Endothelial cell of umbilical vein (primary cell): Measurements from ENCODE around the gene CCL16. TPM values are rescaled to one million over a fixed set of nuclear protein-coding genes. Genes with fewer than 3 reads are reported as not detected.

ENCODE experiments used
- BruUV-seq: library from RNA; stranded (reverse); fragments of 400-500 nt; replicated peaks from 2 replicates; lab custom pipeline; 2021; lab: Mats Ljungman, UMichigan
- CTCF ChIA-PET: fragments of 300-600, 350-600 bp; sonication (Branson Sonifier 250); formaldehyde crosslinking; loops from one replicate; lab custom pipeline; 2021; ENCODE audit warnings: antibody characterized with exemption, inconsistent platforms; lab: Charles Lee
- POLR2A ChIA-PET: fragments of 300-600, 350-600 bp; sonication (Branson Sonifier 250); formaldehyde crosslinking; loops from one replicate; lab custom pipeline; 2021; ENCODE audit warnings: antibody characterized with exemption, inconsistent platforms; lab: Charles Lee
- DNase-seq: peaks from one replicate; pipeline ENCODE4 v3.0.0-alpha.2; 2011; ENCODE audit warnings: low read depth, low spot score
- FAIRE-seq: peaks from 2 replicates; lab custom pipeline; 2011; peaks lifted over from hg19 to GRCh38; lab: Jason Lieb, UNC
- H2AFZ ChIP-seq: 2 replicates; pipeline ENCODE4 v1.6.0; 2012; ENCODE audit warnings: low read depth, low read length, control low read depth, inconsistent platforms
- H3K27ac ChIP-seq: 2 replicates; pipeline ENCODE4 v1.5.1; 2011; ENCODE audit warnings: low read depth, mild to moderate bottlenecking, control low read depth, low read length, moderate library complexity; ENCODE audit not compliant: insufficient read depth
- H3K27me3 ChIP-seq, 2 experiments: 2 replicates each; pipeline versions ENCODE4 v1.6.0 to v1.6.1; 2011; ENCODE audit warnings: low read length in 2 of 2, mixed read lengths in 1 of 2; ENCODE audit not compliant: control insufficient read depth in 2 of 2, insufficient read depth in 2 of 2
- H3K36me3 ChIP-seq, 2 experiments: 2 replicates in 1 of 2; 3 replicates in 1 of 2; pipeline ENCODE4 v1.5.1; 2011; ENCODE audit warnings: low read length in 2 of 2, mild to moderate bottlenecking in 1 of 2, moderate library complexity in 1 of 2; ENCODE audit not compliant: control insufficient read depth in 2 of 2, insufficient read depth in 2 of 2; ENCODE audit errors: extremely low read depth in 1 of 2
- H3K4me1 ChIP-seq: 3 replicates; pipeline ENCODE4 v1.5.1; 2011; ENCODE audit warnings: mild to moderate bottlenecking, low read length; ENCODE audit not compliant: control insufficient read depth, insufficient read depth; ENCODE audit errors: extremely low read depth
- H3K4me2 ChIP-seq: 2 replicates; pipeline ENCODE4 v1.6.1; 2011; ENCODE audit warnings: low read length, control low read depth, mixed read lengths; ENCODE audit not compliant: insufficient read depth
- H3K4me3 ChIP-seq, 3 experiments: fragments of 200-600 bp in 1 of 3; sonication (generic), shearing (Covaris generic) in 1 of 3; replicated peaks in 1 of 3; 2 replicates each; pipeline ENCODE4 v1.5.1; 2011 to 2016; ENCODE audit warnings: control low read depth in 3 of 3, low read length in 3 of 3, mild to moderate bottlenecking in 2 of 3, inconsistent platforms in 1 of 3, low read depth in 1 of 3, moderate library complexity in 1 of 3; ENCODE audit not compliant: insufficient read depth in 1 of 3
- H3K79me2 ChIP-seq: 2 replicates; pipeline ENCODE4 v1.6.0; 2012; ENCODE audit warnings: low read length, inconsistent platforms; ENCODE audit not compliant: control insufficient read depth, insufficient read depth
- H3K9ac ChIP-seq: replicated peaks from 2 replicates; pipeline ENCODE3; 2011; ENCODE audit warnings: low read length, control low read depth; ENCODE audit not compliant: insufficient read depth; ENCODE audit errors: extremely low read depth
- H3K9me1 ChIP-seq: replicated peaks from 3 replicates; pipeline ENCODE4 v1.6.0; 2011; ENCODE audit warnings: mild to moderate bottlenecking, low read length; ENCODE audit not compliant: control insufficient read depth, insufficient read depth; ENCODE audit errors: extremely low read depth
- H3K9me3 ChIP-seq: replicated peaks from 2 replicates; pipeline ENCODE4 v1.5.1; 2012; ENCODE audit warnings: low read length, inconsistent platforms; ENCODE audit not compliant: control insufficient read depth, insufficient read depth
- H4K20me1 ChIP-seq: replicated peaks from 2 replicates; pipeline ENCODE3; 2011; ENCODE audit warnings: mild to moderate bottlenecking, low read length; ENCODE audit not compliant: control insufficient read depth, insufficient read depth; ENCODE audit errors: extremely low read depth
- CTCF ChIP-seq, 2 donors: IDR thresholded peaks; 1 replicate in 1 of 2; 2 replicates in 1 of 2; pipeline ENCODE4 v1.5.1; 2011; ENCODE audit warnings: low read length in 2 of 2, mild to moderate bottlenecking in 2 of 2, moderate library complexity in 2 of 2, control low read depth in 1 of 2, inconsistent platforms in 1 of 2, low read depth in 1 of 2; ENCODE audit not compliant: insufficient read depth in 1 of 2; ENCODE audit errors: extremely low read depth in 1 of 2
- EZH2 ChIP-seq: IDR thresholded peaks from 2 replicates; pipeline ENCODE4 v1.6.1; 2012; ENCODE audit warnings: borderline replicate concordance, low read depth, mild to moderate bottlenecking, moderate library complexity, low read length, inconsistent platforms; ENCODE audit not compliant: severe bottlenecking
- FOS ChIP-seq: IDR thresholded peaks from 2 replicates; pipeline ENCODE4 v1.6.1; 2011; ENCODE audit warnings: mild to moderate bottlenecking, low read length, moderate library complexity, borderline replicate concordance; ENCODE audit not compliant: insufficient read depth
- GATA2 ChIP-seq: IDR thresholded peaks from 2 replicates; pipeline ENCODE4 v1.7.0; 2011; ENCODE audit warnings: low read depth, mild to moderate bottlenecking, moderate library complexity, mixed read lengths, low read length; ENCODE audit not compliant: insufficient read length, insufficient read depth
- JUN ChIP-seq: IDR thresholded peaks from 2 replicates; pipeline ENCODE4 v1.6.1; 2011; ENCODE audit warnings: borderline replicate concordance, low read depth; ENCODE audit not compliant: insufficient read length, insufficient read depth
- MYC ChIP-seq: IDR thresholded peaks from one replicate; pipeline ENCODE4 v1.6.1; 2011; ENCODE audit warnings: mild to moderate bottlenecking, low read depth, low read length
- POLR2A ChIP-seq: IDR thresholded peaks from 2 replicates; pipeline ENCODE4 v1.6.1; 2012; ENCODE audit warnings: low read depth, mild to moderate bottlenecking, control low read depth, low read length
- POLR2AphosphoS5 ChIP-seq: IDR thresholded peaks from 2 replicates; pipeline ENCODE4 v1.6.1; 2012; ENCODE audit warnings: low read depth, mild to moderate bottlenecking, control low read depth, low read length, moderate library complexity; ENCODE audit not compliant: insufficient read depth
- dilution Hi-C: fragments of 300-500 bp; cut with MboI; formaldehyde crosslinking; loops from one replicate; pipeline ENCODE4 v1.15.0; 2019; ENCODE audit warnings: low sequenced_read_pairs; ENCODE audit not compliant: extremely low pct_ligation_motif_present
- intact Hi-C: fragments of 100-400 bp; cut with micrococcal nuclease; formaldehyde crosslinking; loops from one replicate; pipeline ENCODE4 v1.10.0; 2022
- polyA plus RNA-seq, 4 experiments: library from polyadenylated mRNA; depleted of rRNA in 3 of 4; stranded (reverse) in 3 of 4; unstranded in 1 of 4; fragments of >200 nt; gene quantifications; 2 replicates each; pipeline versions ENCODE4 v1.2.1 to v1.2.3, GENCODE V29; 2011 to 2012; ENCODE audit warnings: missing spikeins in 1 of 4
- total RNA-seq: library from RNA; stranded (reverse); gene quantifications from 2 replicates; pipeline ENCODE4 v1.2.3, GENCODE V29; 2021
- TF ChIP-seq, protein P1 (sequence below): IDR thresholded peaks from 2 replicates; pipeline ENCODE4 v1.6.1; 2011; ENCODE audit not compliant: insufficient read depth, insufficient read length

Gene CCL16
- total and polyA plus RNA-seq, 2 donors (not counting 3 experiments of a cell fraction or from before 2014, with no cell fraction given) = 0.18 to 0.51 TPM

DNA sequence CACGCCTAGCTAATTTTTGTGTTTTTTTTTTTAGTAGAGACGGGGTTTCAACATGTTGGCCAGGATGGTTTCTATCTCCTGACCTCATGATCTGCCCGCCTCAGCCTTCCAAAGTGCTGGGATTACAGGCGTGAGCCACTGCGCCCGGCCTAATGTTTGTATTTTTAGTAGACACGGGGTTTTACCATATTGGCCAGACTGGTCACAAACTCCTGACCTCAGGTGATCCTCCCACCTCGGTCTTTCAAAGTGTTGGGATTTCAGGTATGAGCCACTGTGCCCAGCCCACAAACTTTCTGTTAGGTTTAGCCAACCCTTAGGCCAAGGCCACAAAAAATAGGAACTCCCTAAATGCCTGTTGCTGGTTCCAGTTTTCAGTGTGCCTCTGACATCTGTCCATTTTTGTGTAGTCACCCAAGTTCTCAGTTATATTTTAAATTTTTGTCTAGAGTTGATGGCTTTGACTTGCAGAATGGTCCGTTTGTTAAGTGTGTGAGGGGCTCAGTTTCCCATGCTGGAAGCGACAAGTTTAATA, 12.7 kb downstream of the CCL16 start:
- Histone ChIP-seq H3K9ac (no peak overlapping the region), H3K4me2 (no peak overlapping the region), H3K27ac (no peak overlapping the region), H4K20me1 (no peaks in the 10 kb centered on the region), H3K27me3 (no peaks in the 10 kb centered on the region), H3K9me3 (no peaks in the 10 kb centered on the region), H3K9me1 (no peaks in the 10 kb centered on the region), H3K4me1 (peaks cover 22% of the 10 kb centered on the region), H3K79me2 (no peaks in the 10 kb centered on the region), H3K4me3 (no peak overlapping the region), H3K36me3 (no peaks in the 10 kb centered on the region), H2AFZ (no peak overlapping the region)
- DNase-seq (no peak), FAIRE-seq (no peak)
- TF ChIP-seq MYC (no peak), EZH2 (no peak), JUN (no peak), POLR2AphosphoS5 (no peak), GATA2 (no peak), CTCF (IDR thresholded peaks at IDR 0.05; ENCODE audit: extremely low read depth in 1 of 2, insufficient read depth in 1 of 2, low read depth in 1 of 2, low read length in 2 of 2) (no peak), POLR2A (no peak), FOS (no peak)
- TF ChIP-seq, protein P1, sequence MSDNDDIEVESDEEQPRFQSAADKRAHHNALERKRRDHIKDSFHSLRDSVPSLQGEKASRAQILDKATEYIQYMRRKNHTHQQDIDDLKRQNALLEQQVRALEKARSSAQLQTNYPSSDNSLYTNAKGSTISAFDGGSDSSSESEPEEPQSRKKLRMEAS = no peak
- BruUV-seq = no TSS peak
- ChIA-PET CTCF (interaction anchor here (0.8 to 13.0 kb wide), 10 partner anchors 10 to 519 kb away, joined by 3 to 467 read pairs (median 12); no protein-coding TSS in a partner anchor), POLR2A (no interaction called here)
- intact Hi-C loops = loop anchor here (1.0 kb wide), 4 partner anchors 41 to 181 kb away; no protein-coding TSS in a partner anchor
- dilution Hi-C loops = no loop called here
